Endothelial cell of umbilical vein (primary cell): Measurements from ENCODE around the gene MICB.

Source experiments
- EZH2 ChIP-seq: IDR thresholded peaks from 2 replicates; pipeline ENCODE4 v1.6.1; 2012; ENCODE audit warnings: borderline replicate concordance, low read depth, mild to moderate bottlenecking, moderate library complexity, low read length, inconsistent platforms; ENCODE audit not compliant: severe bottlenecking
- TF ChIP-seq, protein P1 (sequence below), 2 donors: IDR thresholded peaks; 1 replicate in 1 of 2; 2 replicates in 1 of 2; pipeline ENCODE4 v1.5.1; 2011; ENCODE audit warnings: low read length in 2 of 2, mild to moderate bottlenecking in 2 of 2, moderate library complexity in 2 of 2, control low read depth in 1 of 2, inconsistent platforms in 1 of 2, low read depth in 1 of 2; ENCODE audit not compliant: insufficient read depth in 1 of 2; ENCODE audit errors: extremely low read depth in 1 of 2

DNA sequence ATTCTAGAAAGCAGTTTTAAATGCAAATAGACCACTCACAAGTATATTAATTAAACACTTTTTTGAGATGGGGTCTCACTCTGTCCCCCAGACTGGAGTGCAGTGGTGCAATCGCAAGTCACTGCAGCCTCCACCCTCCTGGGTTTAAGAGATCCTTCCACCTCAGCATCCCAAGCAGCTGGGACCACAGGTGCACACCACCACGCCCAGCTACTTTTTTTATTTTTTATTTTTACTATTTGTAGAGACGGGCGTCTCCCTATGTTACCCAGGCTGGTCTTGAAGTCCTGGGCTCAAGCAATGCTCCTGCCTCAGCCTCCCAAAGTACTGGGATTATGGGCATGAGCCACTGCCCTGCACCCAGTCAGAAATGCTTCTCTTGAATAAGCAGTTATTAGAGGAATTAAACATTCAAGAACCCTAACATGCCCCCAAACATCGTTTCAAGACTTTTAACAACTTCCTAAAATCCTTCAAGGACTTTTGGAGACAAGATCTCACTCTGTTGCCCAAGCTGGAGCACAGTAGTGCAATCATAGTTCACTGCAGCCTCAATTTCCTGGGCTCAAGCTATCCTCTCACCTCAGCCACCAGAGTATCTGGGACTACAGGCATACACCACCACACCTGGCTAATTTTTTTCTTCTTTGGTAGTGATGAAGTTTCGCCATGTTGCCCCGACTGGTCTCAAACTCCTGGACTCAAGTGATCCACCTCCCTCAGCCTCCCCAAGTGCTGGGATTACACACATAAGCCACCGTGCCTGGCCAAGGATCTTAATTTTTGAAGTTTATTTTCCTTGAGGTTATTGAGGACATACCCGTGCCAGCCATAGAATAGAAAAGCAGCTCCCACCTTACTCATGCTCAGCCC lies 34.1 kb downstream of the MICB start:
- no peak for TF ChIP-seq EZH2
- TF ChIP-seq, protein P1, sequence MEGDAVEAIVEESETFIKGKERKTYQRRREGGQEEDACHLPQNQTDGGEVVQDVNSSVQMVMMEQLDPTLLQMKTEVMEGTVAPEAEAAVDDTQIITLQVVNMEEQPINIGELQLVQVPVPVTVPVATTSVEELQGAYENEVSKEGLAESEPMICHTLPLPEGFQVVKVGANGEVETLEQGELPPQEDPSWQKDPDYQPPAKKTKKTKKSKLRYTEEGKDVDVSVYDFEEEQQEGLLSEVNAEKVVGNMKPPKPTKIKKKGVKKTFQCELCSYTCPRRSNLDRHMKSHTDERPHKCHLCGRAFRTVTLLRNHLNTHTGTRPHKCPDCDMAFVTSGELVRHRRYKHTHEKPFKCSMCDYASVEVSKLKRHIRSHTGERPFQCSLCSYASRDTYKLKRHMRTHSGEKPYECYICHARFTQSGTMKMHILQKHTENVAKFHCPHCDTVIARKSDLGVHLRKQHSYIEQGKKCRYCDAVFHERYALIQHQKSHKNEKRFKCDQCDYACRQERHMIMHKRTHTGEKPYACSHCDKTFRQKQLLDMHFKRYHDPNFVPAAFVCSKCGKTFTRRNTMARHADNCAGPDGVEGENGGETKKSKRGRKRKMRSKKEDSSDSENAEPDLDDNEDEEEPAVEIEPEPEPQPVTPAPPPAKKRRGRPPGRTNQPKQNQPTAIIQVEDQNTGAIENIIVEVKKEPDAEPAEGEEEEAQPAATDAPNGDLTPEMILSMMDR (IDR thresholded peaks at IDR 0.05; ENCODE audit: extremely low read depth in 1 of 2, insufficient read depth in 1 of 2, low read depth in 1 of 2, low read length in 2 of 2), result no peak
